H1 (cell line): ENCODE data around the gene CUL4A. TPM values are rescaled to one million over a fixed set of nuclear protein-coding genes. Genes with fewer than 3 reads are reported as not detected.

Experiments
- microRNA-seq, 2 experiments: library from miRNA; unstranded; fragments of <30 nt; microRNA quantifications; one replicate each; pipeline versions ENCODE4 to v1.2.0, GENCODE V29; 2016 to 2020; ENCODE audit warnings: borderline microRNAs expressed in 2 of 2, borderline number of aligned reads in 2 of 2, borderline replicate concordance in 1 of 2
- polyA plus RNA-seq, 7 experiments: library from polyadenylated mRNA; depleted of rRNA in 3 of 7; stranded (reverse) in 5 of 7; unstranded in 2 of 7; fragments of >200 nt in 5 of 7; fragments of 200-250 nt in 2 of 7; gene quantifications; 1 replicate in 5 of 7; 2 replicates in 1 of 7; 4 replicates in 1 of 7; pipeline versions ENCODE4 v1.2.1 to v1.2.3, GENCODE V29; 2011 to 2013; ENCODE audit warnings: missing spikeins in 2 of 7, mixed read lengths in 2 of 7
- small RNA-seq: library from polyadenylated mRNA; stranded (forward); fragments of <200 nt; extraction: miRNeasy Mini kit (QIAGEN cat#:217004); gene quantifications from one replicate; pipeline ENCODE3, GENCODE V24; 2013; ENCODE audit not compliant: insufficient read depth
- total RNA-seq: library from RNA; stranded (reverse); fragmentation: NEBNext Ultra II Directional; extraction: Animal tissue kit (Norgen Biotek cat#: 25700); gene quantifications from 2 replicates; pipeline ENCODE4 v1.2.1, GENCODE V29; 2021

The CUL4A gene
- total and polyA plus RNA-seq, 2 of the 8 experiments (the other 6 are each of a cell fraction or from before 2014, with no cell fraction given): 54.7 to 101 TPM

Small RNA genes lying within 50 kb of the gene (microRNA-seq; reads per million reads assigned to microRNA genes)
- 0 reads per million in 2 experiments for gene MIR8075

Small RNA genes lying within 50 kb of the gene (small RNA-seq; reads per million reads assigned to genes)
- gene AL137002.1 (not detected), gene MIR8075 (not detected)

Other genes with a start within 250 kb of the CUL4A start
- 22.9 and 24.4 TPM in 2 replicates for gene MCF2L, start 240.4 kb upstream of the CUL4A start, total RNA-seq
- 10.1 and 15.9 TPM in 2 replicates for gene MCF2L, start 240.4 kb upstream of the CUL4A start, polyA plus RNA-seq (2011; rRNA removed)
- 0.43 and 0.67 TPM in 2 replicates for gene F7, start 103.8 kb upstream of the CUL4A start, total RNA-seq
- gene F7, start 103.8 kb upstream of the CUL4A start, polyA plus RNA-seq (2011; rRNA removed): 0.85 and 0.98 TPM in 2 replicates
- 2.0 and 2.3 TPM in 2 replicates for gene F10, start 86.8 kb upstream of the CUL4A start, total RNA-seq
- 3.5 and 4.2 TPM in 2 replicates for gene F10, start 86.8 kb upstream of the CUL4A start, polyA plus RNA-seq (2011; rRNA removed)
- not detected in 2 replicates for gene PROZ, start 51.0 kb upstream of the CUL4A start, total RNA-seq
- gene PROZ, start 51.0 kb upstream of the CUL4A start, polyA plus RNA-seq (2011; rRNA removed): 0.05 TPM in 1 of 2 replicates, not detected in the other
- gene PCID2, start 944 bp upstream of the CUL4A start, total RNA-seq: 72.8 and 75.1 TPM in 2 replicates
- gene PCID2, start 944 bp upstream of the CUL4A start, polyA plus RNA-seq (2011; rRNA removed): 53.8 and 72.4 TPM in 2 replicates
- gene LAMP1, start 87.6 kb downstream of the CUL4A start, total RNA-seq: 140 and 146 TPM in 2 replicates
- 97.6 and 99.5 TPM in 2 replicates for gene LAMP1, start 87.6 kb downstream of the CUL4A start, polyA plus RNA-seq (2011; rRNA removed)
- gene GRTP1, start 154.5 kb downstream of the CUL4A start, total RNA-seq: 52.0 and 54.3 TPM in 2 replicates
- gene GRTP1, start 154.5 kb downstream of the CUL4A start, polyA plus RNA-seq (2011; rRNA removed): 34.7 and 47.5 TPM in 2 replicates
- 1.7 and 2.0 TPM in 2 replicates for gene ADPRHL1, start 243.9 kb downstream of the CUL4A start, total RNA-seq
- 0.74 and 1.3 TPM in 2 replicates for gene ADPRHL1, start 243.9 kb downstream of the CUL4A start, polyA plus RNA-seq (2011; rRNA removed)